Measurements from ENCODE around the gene HSD17B12. TPM values are rescaled to one million over a fixed set of nuclear protein-coding genes. Genes with fewer than 3 reads are reported as not detected.

Gene HSD17B12
- total and polyA plus RNA-seq, 12 donors: 32.9 to 122 (median 79.1) TPM

DNA sequence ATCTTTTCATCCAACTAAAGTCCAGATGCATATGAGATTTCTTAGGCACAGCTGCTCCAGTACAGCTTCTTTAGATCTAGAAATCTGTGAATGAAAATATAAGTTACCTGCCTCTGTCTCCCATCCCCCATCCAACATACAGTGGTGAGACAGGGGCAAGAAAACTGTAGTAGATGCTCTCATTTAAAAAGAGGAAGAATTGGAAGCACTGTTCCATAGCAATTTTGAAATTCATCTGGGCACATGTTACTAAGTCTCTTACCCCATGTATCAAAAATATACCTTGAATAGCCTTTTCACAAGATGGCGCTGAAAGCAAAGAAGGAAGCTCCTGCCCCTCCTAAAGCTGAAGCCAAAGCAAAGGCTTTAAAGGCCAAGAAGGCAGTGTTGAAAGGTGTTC lies 37.8 kb downstream of the HSD17B12 start:
- intact Hi-C loops (cut with DNase I): loop anchor here in 1 of 10 donors (10.0 kb wide), 1 partner anchor 74 kb away; no protein-coding TSS in a partner anchor
- DNase-seq (no peak), ATAC-seq (no peak)
- Histone ChIP-seq H3K9me3 (peaks cover 0 to 15% (median 0%) of the 10 kb centered on the region in 11 donors), H3K27me3 (no peaks in the 10 kb centered on the region), H3K27ac (no peak overlapping the region), H3K4me3 (no peak overlapping the region), H3K36me3 (peaks cover 0 to 12% (median 0%) of the 10 kb centered on the region in 9 donors), H3K4me1 (peaks cover 0 to 36% (median 15%) of the 10 kb centered on the region in 9 donors)
- no peak for TF ChIP-seq CTCF (IDR thresholded peaks at IDR 0.05)
- 98 to 100% methylated on average over 1 of the region's 1 CpG for WGBS, 2 donors

- TF ChIP-seq CTCF (IDR thresholded peaks at IDR 0.05): no peak
- H3K9me3 ChIP-seq: peaks cover 0 to 4% (median 0%) of the 10 kb centered on the region in 11 donors
- peaks cover 0 to 21% (median 11%) of the 10 kb centered on the region in 9 donors for H3K4me1 ChIP-seq
- DNase-seq (no peak), ATAC-seq (peak in 5 of 8 donors; percentile 51 to 89 (median 75))
- H3K4me3 ChIP-seq: no peak overlapping the region
- peak overlapping the region in 5 of 10 donors; percentile 5 to 53 (median 37) for H3K27ac ChIP-seq
- H3K27me3 ChIP-seq: no peaks in the 10 kb centered on the region
- 21 to 31% methylated on average over 3 of the region's 3 CpGs for WGBS, 2 donors
- intact Hi-C loops (cut with DNase I): no loop called here
- H3K36me3 ChIP-seq: peaks cover 0 to 6% (median 0%) of the 10 kb centered on the region in 9 donors
Measured at GRCh38 chr11:43723617-43724016, 43.1 kb downstream of the HSD17B12 start.

GRCh38 chr11:43732225-43732624 lies 51.7 kb downstream of the HSD17B12 start:
- Histone ChIP-seq H3K27ac (no peak overlapping the region), H3K4me1 (peaks cover 4 to 22% (median 18%) of the 10 kb centered on the region in 9 donors), H3K9me3 (no peaks in the 10 kb centered on the region), H3K4me3 (no peak overlapping the region), H3K27me3 (no peaks in the 10 kb centered on the region), H3K36me3 (peaks cover 0 to 12% (median 4%) of the 10 kb centered on the region in 9 donors)
- WGBS, 2 donors: 86 to 90% methylated on average over 3 of the region's 3 CpGs
- intact Hi-C loops (cut with DNase I): loop anchor here in 1 of 10 donors (10.0 kb wide), 1 partner anchor 47 kb away; the partner anchor contains the start of gene HSD17B12
- no peak for TF ChIP-seq CTCF (IDR thresholded peaks at IDR 0.05)
- no peak for ATAC-seq
- no peak for DNase-seq

DNA sequence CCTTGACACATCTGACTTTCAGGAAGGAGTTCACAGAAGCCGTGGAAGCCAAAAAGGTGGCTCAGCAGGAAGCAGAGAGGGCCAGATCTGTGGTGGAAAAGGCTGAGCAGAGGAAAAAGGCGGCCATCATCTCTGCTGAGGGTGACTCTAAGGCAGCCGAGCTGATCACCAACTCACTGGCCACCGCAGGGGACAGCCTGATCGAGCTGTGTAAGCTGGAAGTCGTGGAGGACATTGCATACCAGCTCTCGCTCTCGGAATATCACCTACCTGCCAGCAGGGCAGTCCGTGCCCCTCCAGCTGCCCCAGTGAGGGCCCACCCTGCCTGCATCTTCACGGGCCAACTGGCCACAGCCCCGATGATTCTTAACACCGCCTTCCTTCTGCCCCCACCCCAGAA lies 53.7 kb downstream of the HSD17B12 start:
- H3K4me1 ChIP-seq: peaks cover 9 to 40% (median 36%) of the 10 kb centered on the region in 9 donors
- WGBS, 2 donors: 95 to 97% methylated on average over 12 of the region's 12 CpGs
- TF ChIP-seq CTCF (IDR thresholded peaks at IDR 0.05): no peak
- peaks cover 0 to 12% (median 4%) of the 10 kb centered on the region in 9 donors for H3K36me3 ChIP-seq
- H3K27me3 ChIP-seq: no peaks in the 10 kb centered on the region
- ATAC-seq (no peak), DNase-seq (no peak)
- no peaks in the 10 kb centered on the region for H3K9me3 ChIP-seq
- intact Hi-C loops (cut with DNase I): loop anchor here in 1 of 10 donors (10.0 kb wide), 1 partner anchor 49 kb away; the partner anchor contains the start of gene HSD17B12
- H3K4me3 ChIP-seq: no peak overlapping the region
- no peak overlapping the region for H3K27ac ChIP-seq

Measured in heart right ventricle (tissue), 16 donors.